HL-60 (cell line): ENCODE measurements around the gene PKD1L1.

ENCODE experiments used
- DNase-seq, 2 experiments: peaks; one replicate each; pipeline ENCODE4 v3.0.0-alpha.2; 2010 to 2020; ENCODE audit warnings: low read depth in 1 of 2, low spot score in 1 of 2
- H3K27ac ChIP-seq: fragments of 250-450 bp; sonication (Bioruptor Pico); replicated peaks from 2 replicates; pipeline ENCODE4 v1.5.1; 2020; ENCODE audit warnings: mild to moderate bottlenecking, moderate library complexity
- H3K27me3 ChIP-seq: fragments of 250-450 bp; sonication (Bioruptor Pico); 2 replicates; pipeline ENCODE4 v1.5.1; 2021; ENCODE audit warnings: mild to moderate bottlenecking, moderate library complexity; ENCODE audit not compliant: insufficient read depth, poor library complexity, severe bottlenecking
- H3K4me3 ChIP-seq: replicated peaks from 2 replicates; pipeline ENCODE4 v1.5.1; 2011; ENCODE audit warnings: mild to moderate bottlenecking, control low read depth, low read length; ENCODE audit not compliant: insufficient read depth
- CTCF ChIP-seq: IDR thresholded peaks from one replicate; pipeline ENCODE4 v1.5.1; 2011; ENCODE audit warnings: low read length, control low read depth, inconsistent platforms; ENCODE audit not compliant: insufficient read depth
- GABPA ChIP-seq: IDR thresholded peaks from 2 replicates; pipeline ENCODE4 v1.6.1; 2012; ENCODE audit warnings: low read depth
- POLR2AphosphoS5 ChIP-seq: IDR thresholded peaks from 2 replicates; pipeline ENCODE4 v1.6.1; 2012; ENCODE audit warnings: low read depth
- REST ChIP-seq: IDR thresholded peaks from 2 replicates; pipeline ENCODE4 v1.6.1; 2012; ENCODE audit warnings: low read depth; ENCODE audit not compliant: insufficient replicate concordance
- SPI1 ChIP-seq: IDR thresholded peaks from 2 replicates; pipeline ENCODE4 v1.6.1; 2012; ENCODE audit warnings: low read depth, mild to moderate bottlenecking, borderline replicate concordance

PKD1L1 gene

GRCh38 chr7:47937711-47938573 lies 10.3 kb downstream of the PKD1L1 start:
- Histone ChIP-seq H3K4me3 (no peak overlapping the region), H3K27me3 (no peaks in the 10 kb centered on the region), H3K27ac (no peak overlapping the region)
- no peak for TF ChIP-seq REST
- no peak for TF ChIP-seq GABPA
- TF ChIP-seq POLR2AphosphoS5 = no peak
- no peak for TF ChIP-seq SPI1
- TF ChIP-seq CTCF = no peak
- DNase-seq = no peak

- TF ChIP-seq REST (no peak), CTCF (no peak), SPI1 (no peak), GABPA (no peak), POLR2AphosphoS5 (no peak)
- H3K27ac ChIP-seq = no peak overlapping the region
These were observed 11.1 kb downstream of the PKD1L1 start for GRCh38 chr7:47937065-47937687.

GRCh38 chr7:47936323-47936722 lies 11.9 kb downstream of the PKD1L1 start:
- Histone ChIP-seq H3K27ac (no peak overlapping the region), H3K27me3 (no peaks in the 10 kb centered on the region), H3K4me3 (no peak overlapping the region)
- DNase-seq = no peak
- no peak for TF ChIP-seq REST
- TF ChIP-seq CTCF = no peak
- no peak for TF ChIP-seq GABPA
- no peak for TF ChIP-seq POLR2AphosphoS5
- no peak for TF ChIP-seq SPI1

More at GRCh38 chr7:47937065-47937687, 11.1 kb downstream of the PKD1L1 start:
- no peak overlapping the region for H3K4me3 ChIP-seq
- no peaks in the 10 kb centered on the region for H3K27me3 ChIP-seq
- no peak for DNase-seq
